ENCODE results near the gene RALGPS1.
A peak's percentile ranks its signal among the peaks of the same experiment; 100 is the strongest.

RALGPS1 gene

DNA sequence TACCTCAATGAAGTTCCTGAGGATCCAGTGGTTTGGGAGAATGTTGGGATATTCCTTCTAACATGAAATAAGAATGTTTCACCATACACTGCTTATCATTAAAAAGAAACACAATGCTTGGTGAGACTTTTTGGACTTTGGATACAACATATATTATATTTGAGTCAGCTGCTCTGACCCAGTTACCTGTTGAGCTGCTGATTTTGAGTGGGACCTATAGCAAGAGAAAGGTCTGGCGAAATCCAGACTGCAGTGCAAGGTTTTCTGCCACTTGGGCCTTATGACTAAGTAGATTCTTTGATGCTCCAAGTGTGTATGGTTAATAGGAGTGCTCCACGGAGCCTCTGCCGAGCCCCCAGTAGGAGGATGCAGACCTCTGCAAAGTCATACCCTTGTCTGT is 10.0 kb upstream of the RALGPS1 start:
- no peak for DNase-seq (ENCODE audit: low read depth in 1 of 2, low spot score in 1 of 2)

- DNase-seq (ENCODE audit: low read depth in 1 of 2, low spot score in 1 of 2): no peak
These were observed 8.5 kb upstream of the RALGPS1 start for GRCh38 chr9:126906091-126906490.

- no peak for DNase-seq (ENCODE audit: low read depth in 1 of 2, low spot score in 1 of 2)
These were observed 7.5 kb upstream of the RALGPS1 start for GRCh38 chr9:126907058-126907457.

- peak; percentile 12 to 21 for DNase-seq (ENCODE audit: low read depth in 1 of 2, low spot score in 1 of 2)
These were observed 767 bp downstream of the RALGPS1 start for GRCh38 chr9:126915281-126915816.

DNA sequence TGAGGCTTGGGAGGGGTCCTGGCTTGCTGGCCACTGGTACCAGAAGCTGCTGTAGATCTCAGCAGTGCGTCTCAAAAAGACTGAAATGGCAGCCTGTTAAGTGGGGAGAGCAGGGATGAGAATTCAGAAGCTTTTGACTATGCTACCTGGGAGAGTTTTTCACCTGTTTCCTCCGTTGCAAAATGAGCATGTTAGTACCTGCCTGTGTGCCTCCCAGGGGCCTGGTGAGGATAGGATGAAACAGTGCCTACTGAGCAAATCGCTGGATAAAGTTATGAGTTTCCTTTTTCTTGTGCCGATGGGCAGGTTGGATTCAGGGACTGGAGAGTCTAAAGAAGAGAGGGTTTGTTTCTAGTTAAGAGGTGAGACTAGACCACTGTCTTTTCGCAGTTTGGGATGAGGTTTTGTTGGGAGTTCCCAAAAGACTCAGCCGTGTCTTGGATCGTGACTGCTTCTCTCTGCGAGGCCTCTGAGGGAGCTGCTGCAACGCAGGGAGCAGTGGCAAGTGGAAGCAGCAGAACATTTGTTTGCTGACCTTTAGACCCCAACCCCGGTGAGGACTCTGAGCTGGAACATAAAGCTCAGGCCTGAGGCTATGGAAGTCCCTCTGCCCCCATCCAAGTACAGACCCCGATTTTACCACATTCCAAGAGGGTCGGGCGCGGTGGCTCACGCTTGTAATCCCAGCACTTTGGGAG is 1.4 kb downstream of the RALGPS1 start:
- DNase-seq (ENCODE audit: low read depth in 1 of 2, low spot score in 1 of 2): no peak

GRCh38 chr9:126916909-126917308 is 2.3 kb downstream of the RALGPS1 start:
- no peak for DNase-seq (ENCODE audit: low read depth in 1 of 2, low spot score in 1 of 2)

- DNase-seq (ENCODE audit: low read depth in 1 of 2, low spot score in 1 of 2): no peak
These were observed 4.6 kb downstream of the RALGPS1 start for GRCh38 chr9:126919193-126919592.

GRCh38 chr9:126925876-126926275 is 11.3 kb downstream of the RALGPS1 start:
- no peak for DNase-seq (ENCODE audit: low read depth in 1 of 2, low spot score in 1 of 2)

DNA sequence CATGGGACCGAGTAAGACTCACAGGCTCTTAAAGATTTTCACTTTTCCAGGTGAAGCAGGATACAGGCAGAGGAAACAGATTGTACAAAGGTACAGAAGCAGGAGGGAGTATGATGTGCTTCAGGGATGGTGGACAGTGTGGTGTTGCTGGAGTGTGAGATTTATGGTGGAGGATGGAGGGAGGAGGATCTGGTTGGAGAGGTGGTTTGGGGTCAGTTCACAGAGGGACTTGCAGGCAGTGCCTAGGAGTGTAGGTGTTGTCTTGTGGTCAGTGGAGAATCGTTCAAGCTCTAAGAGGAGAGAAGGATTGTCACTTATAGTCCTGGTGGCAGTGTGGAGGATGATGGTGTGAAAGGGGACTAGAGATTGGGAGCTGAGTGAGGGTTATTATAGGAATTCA is 11.8 kb downstream of the RALGPS1 start:
- DNase-seq (ENCODE audit: low read depth in 1 of 2, low spot score in 1 of 2): no peak

DNA sequence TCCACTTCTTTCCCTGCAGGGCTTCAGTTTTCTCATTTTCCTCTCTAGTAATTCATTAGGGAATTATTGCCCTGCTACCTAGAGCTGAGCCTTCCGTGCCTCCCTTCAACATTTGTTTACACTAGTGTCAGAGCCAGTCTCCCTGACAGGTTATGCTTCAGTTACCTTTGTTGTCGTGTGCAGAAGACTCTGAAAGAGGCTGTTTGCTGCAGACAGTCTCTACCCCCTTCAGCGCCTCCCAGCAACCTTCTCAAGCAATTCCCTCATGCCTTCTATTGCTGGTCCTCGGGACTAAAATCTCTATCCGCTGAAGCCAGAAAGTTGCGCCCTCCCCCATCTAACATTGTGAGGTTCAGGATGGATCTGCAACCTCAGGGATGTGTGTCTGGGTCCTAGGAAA is 12.8 kb downstream of the RALGPS1 start:
- DNase-seq (ENCODE audit: low read depth in 1 of 2, low spot score in 1 of 2): no peak

DNA sequence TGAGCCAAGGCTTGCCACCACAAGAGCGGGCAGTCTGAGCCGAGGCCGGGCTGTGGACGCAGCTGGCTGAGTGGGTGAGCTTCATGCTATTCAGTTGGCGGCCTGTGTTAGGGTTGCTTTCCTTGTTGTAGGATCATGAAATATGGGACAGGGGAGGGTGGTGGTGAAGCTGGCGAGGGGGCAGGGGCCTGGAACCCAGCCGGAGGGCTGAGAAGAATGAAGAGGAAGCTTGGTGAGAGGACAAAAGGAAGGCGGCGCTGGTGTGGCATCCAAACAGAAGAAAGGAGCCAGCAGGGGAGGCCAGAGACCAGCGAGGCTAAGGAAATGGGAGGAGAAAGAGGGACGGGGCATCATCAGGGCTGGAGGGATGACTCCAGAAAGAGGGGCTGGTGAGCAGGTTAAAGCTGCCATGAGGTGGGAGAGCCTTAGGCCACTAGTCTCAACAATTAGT is 18.3 kb downstream of the RALGPS1 start:
- DNase-seq (ENCODE audit: low read depth in 1 of 2, low spot score in 1 of 2): no peak

GRCh38 chr9:126933334-126933980 is 18.9 kb downstream of the RALGPS1 start:
- no peak for DNase-seq (ENCODE audit: low read depth in 1 of 2, low spot score in 1 of 2)

DNA sequence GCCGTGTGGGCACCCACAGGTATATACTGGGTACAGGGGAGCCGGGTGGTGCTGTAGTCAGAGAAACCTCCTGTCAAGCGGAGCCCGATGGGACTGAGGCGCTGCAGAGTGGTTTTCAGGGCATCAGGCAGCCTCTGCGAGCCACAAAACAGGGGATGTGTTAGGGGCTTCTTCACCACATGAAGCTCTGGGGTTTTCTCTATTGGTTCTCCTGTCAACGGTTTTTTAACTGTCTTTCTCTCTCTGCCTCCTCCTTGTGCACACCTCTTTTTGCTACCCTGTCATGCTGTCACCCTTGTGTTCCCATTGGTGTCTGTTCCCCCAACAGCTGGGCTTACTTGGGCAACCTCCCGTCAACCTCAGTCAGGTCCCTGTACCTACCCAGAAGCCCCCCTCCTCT is 19.9 kb downstream of the RALGPS1 start:
- no peak for DNase-seq (ENCODE audit: low read depth in 1 of 2, low spot score in 1 of 2)

DNA sequence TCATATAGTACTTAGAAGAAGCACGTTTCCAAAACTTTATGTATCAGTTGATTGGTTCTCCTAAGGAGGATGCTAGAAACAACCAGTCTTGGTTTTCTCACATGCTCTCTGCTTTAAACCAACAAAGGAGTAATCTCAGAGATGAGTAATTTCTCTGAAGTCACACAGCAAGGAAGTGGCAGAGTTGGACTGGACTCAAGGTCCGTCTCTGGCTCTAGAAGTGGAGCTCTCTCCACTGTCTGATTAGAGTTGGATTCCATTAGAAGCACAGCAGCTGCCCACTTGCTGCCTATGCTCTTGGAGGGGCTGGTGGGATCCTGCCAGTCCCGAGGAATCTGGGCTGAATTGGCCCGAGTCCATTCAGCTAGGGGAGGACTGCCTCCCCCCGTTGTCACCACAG is 21.0 kb downstream of the RALGPS1 start:
- DNase-seq (ENCODE audit: low read depth in 1 of 2, low spot score in 1 of 2): no peak

GRCh38 chr9:126937444-126937843 is 22.9 kb downstream of the RALGPS1 start:
- DNase-seq (ENCODE audit: low read depth in 1 of 2, low spot score in 1 of 2): no peak

GRCh38 chr9:126938327-126938726 is 23.7 kb downstream of the RALGPS1 start:
- no peak for DNase-seq (ENCODE audit: low read depth in 1 of 2, low spot score in 1 of 2)

GRCh38 chr9:126939821-126940221 is 25.2 kb downstream of the RALGPS1 start:
- DNase-seq (ENCODE audit: low read depth in 1 of 2, low spot score in 1 of 2): no peak

- DNase-seq (ENCODE audit: low read depth in 1 of 2, low spot score in 1 of 2): no peak
These were observed 27.8 kb downstream of the RALGPS1 start for GRCh38 chr9:126942399-126942798.

- no peak for DNase-seq (ENCODE audit: low read depth in 1 of 2, low spot score in 1 of 2)
These were observed 31.1 kb downstream of the RALGPS1 start for GRCh38 chr9:126945682-126946081.

DNA sequence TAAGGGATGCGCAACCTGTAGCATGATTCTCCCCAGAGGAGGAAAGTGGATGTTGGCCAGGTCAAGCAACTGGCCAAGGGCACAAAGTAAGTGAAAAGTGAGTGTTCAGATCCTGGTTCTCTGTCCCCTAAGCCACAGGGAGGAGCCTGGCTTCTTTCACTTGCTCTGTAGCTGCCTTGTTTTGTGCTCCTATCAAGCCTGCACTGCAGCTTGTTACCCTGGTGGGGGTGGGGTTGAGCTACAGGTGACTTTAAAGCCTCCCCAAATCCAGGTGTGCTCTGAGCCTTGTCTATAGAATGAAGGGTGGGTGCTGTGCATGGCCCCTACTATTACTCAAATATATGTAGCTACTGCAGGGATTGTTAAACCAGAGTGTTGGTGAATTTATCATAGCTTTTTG is 32.9 kb downstream of the RALGPS1 start:
- DNase-seq (ENCODE audit: low read depth in 1 of 2, low spot score in 1 of 2): no peak

DNA sequence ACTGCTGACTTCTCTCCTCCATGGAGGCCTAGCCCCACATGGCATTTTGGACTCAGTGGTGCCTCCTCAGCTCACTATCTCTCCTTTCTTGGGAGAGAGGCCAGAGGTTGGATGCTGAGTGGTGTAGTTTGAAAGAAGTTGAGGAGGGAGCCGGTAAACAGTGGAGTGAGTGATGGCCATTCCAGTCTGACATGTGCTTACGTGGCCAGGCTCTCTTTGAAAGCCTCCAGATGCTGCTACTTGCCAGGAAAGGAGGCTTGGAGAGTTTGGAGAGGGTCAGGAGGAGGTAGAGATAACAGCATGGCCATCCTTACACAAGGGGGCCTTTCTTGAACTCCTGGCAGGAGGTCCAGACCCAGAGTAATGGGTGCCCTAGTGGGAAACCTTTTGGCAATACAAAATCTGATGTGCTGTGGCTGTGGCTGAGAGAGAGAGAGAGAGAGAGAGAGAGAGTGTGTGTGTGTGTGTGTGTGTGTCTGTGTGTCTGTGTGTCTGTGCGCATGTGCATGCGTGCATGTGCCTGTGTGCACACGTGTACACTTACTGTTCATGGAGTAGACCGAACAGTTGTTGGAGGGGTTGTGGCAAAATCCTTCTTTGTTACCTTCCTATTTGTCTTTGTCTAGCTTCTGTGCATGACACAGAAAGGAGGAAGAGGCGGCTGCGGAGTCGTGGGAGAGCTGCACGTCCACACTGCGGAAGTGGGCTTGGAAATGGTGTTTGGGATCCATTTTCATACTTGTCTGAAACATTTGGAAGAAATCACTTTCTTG is 37.8 kb downstream of the RALGPS1 start:
- no peak for DNase-seq (ENCODE audit: low read depth in 1 of 2, low spot score in 1 of 2)
